ENCODE measurements around the gene KCNG2. TPM values are rescaled to one million over a fixed set of nuclear protein-coding genes. Genes with fewer than 3 reads are reported as not detected.

KCNG2 gene
- total and polyA plus RNA-seq, 2 of the 8 experiments (the other 6 are each of a cell fraction or from before 2014, with no cell fraction given) = 0.19 to 0.74 TPM

DNA sequence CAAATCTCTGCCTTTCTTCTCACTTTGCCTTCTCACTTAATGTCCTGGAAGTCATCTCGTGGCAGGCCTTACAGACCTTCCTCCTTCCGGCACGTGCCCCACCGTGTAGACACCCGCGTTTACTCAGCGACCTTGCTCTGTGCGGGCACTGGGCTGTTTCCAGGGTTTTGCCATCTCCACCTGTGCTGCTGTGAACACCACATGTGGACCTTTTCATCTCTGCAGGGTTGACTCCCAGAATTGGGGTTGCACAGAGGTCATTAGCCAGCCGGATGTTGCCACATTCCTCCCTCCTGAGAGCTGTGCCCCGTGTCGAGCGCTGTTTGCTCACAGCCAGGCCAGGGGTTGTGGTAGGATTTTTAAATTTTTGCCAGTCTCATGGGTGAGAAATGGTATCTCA is 25.4 kb downstream of the KCNG2 start:
- no peak overlapping the region for H2BK12ac ChIP-seq (ENCODE audit: low read depth, low read length)
- no peak overlapping the region for H3K4ac ChIP-seq (replicated peaks; ENCODE audit: insufficient read length, low read depth, low read length)
- POLR2A ChIA-PET (ENCODE audit: partially characterized antibody) = no interaction called here
- no peak overlapping the region for H2BK20ac ChIP-seq (ENCODE audit: low read length)
- H3K4me2 ChIP-seq (ENCODE audit: insufficient read depth in 1 of 2, low read depth in 2 of 2, low read length in 2 of 2) = no peak overlapping the region
- no peaks in the 10 kb centered on the region for H3K4me1 ChIP-seq (replicated peaks in 1 of 4; ENCODE audit: control insufficient read depth in 3 of 4, insufficient read depth in 4 of 4, low read length in 3 of 4)
- H3K56ac ChIP-seq (replicated peaks; ENCODE audit: insufficient read length, low read depth, low read length) = no peak overlapping the region
- H3K79me1 ChIP-seq (ENCODE audit: low read depth, low read length) = no peaks in the 10 kb centered on the region
- no peak overlapping the region for H3K9ac ChIP-seq (replicated peaks in 1 of 4; ENCODE audit: extremely low read depth in 1 of 4, low read depth in 3 of 4, low read length in 3 of 4)
- H4K5ac ChIP-seq (ENCODE audit: insufficient read length, low read depth, low read length) = no peak overlapping the region
- no peak overlapping the region for H4K8ac ChIP-seq (ENCODE audit: extremely low read depth, insufficient read depth, low read length)
- no peak overlapping the region for H4K91ac ChIP-seq (replicated peaks; ENCODE audit: insufficient read length, low read length)
- no peaks in the 10 kb centered on the region for H3K79me2 ChIP-seq (ENCODE audit: control insufficient read depth in 1 of 2, insufficient read depth in 2 of 2, low read length in 2 of 2)
- no peaks in the 10 kb centered on the region for H3K9me3 ChIP-seq (ENCODE audit: insufficient read depth in 2 of 2, low read depth in 1 of 2, low read length in 1 of 2)
- 96% methylated on average over 12 of the region's 12 CpGs; no CpG with 5 or more reads in 1 of the 2 experiments for WGBS, 2 experiments (ENCODE audit: extremely low coverage in 1 of 2, insufficient coverage in 1 of 2, insufficient read length in 1 of 2, insufficient replicate concordance in 2 of 2, low coverage in 1 of 2, low lambda C conversion rate in 2 of 2, missing lambda C conversion rate in 1 of 2)
- DNase-seq (ENCODE audit: low read depth in 1 of 2, low spot score in 2 of 2) = peak in 1 of 2 experiments; percentile 35
- no peak overlapping the region for H3K23ac ChIP-seq (ENCODE audit: insufficient read length)
- H3K23me2 ChIP-seq (ENCODE audit: low read depth, low read length) = no peaks in the 10 kb centered on the region
- H3K14ac ChIP-seq (ENCODE audit: insufficient read length) = no peak overlapping the region
- TF ChIP-seq EZH2 (IDR thresholded peaks at IDR 0.05; ENCODE audit: low read depth, low read length, severe bottlenecking) (no peak), SUZ12 (IDR thresholded peaks at IDR 0.05; ENCODE audit: low read length) (no peak), HDAC6 (IDR thresholded peaks at IDR 0.05; ENCODE audit: low read depth, low read length) (no peak), RFX5 (IDR thresholded peaks at IDR 0.05; ENCODE audit: borderline replicate concordance, low read depth, low read length) (no peak), RAD21 (IDR thresholded peaks at IDR 0.05 in 1 of 2, conservative IDR thresholded peaks at IDR 0.05 in 1 of 2; ENCODE audit: low read depth in 2 of 2, low read length in 2 of 2) (no peak)
- H2BK15ac ChIP-seq (ENCODE audit: low read length) = no peak overlapping the region
- H2BK120ac ChIP-seq (replicated peaks; ENCODE audit: low read depth, low read length) = no peak overlapping the region
- CTCF ChIA-PET (ENCODE audit: partially characterized antibody) = no interaction called here
- H3K18ac ChIP-seq (ENCODE audit: extremely low read depth, low read length) = no peak overlapping the region
- H3K27me3 ChIP-seq (replicated peaks in 1 of 4; ENCODE audit: control insufficient read depth in 3 of 4, extremely low read depth in 1 of 4, insufficient read depth in 3 of 4, low read length in 3 of 4) = no peaks in the 10 kb centered on the region
- no peak overlapping the region for H2AFZ ChIP-seq (ENCODE audit: low read length)
- no peak overlapping the region for H2AK5ac ChIP-seq (ENCODE audit: low read depth, low read length)
- H3K36me3 ChIP-seq (ENCODE audit: control insufficient read depth in 2 of 4, insufficient read depth in 4 of 4, low read length in 3 of 4) = no peaks in the 10 kb centered on the region
- H4K20me1 ChIP-seq (replicated peaks in 1 of 2; ENCODE audit: control insufficient read depth in 1 of 2, insufficient read depth in 2 of 2, low read length in 2 of 2) = peaks cover 0 to under 1% of the 10 kb centered on the region in 2 experiments
- no peak overlapping the region for H3K4me3 ChIP-seq (ENCODE audit: extremely low read depth in 1 of 4, insufficient read depth in 2 of 4, low read depth in 3 of 4, low read length in 4 of 4)
- H3K27ac ChIP-seq (ENCODE audit: low read depth, low read length) = no peak overlapping the region
- no peak for FAIRE-seq
- H2BK5ac ChIP-seq (ENCODE audit: low read depth, low read length) = no peak overlapping the region

Data from H1 (cell line).